MM.1S (cell line): ENCODE data around the gene DCLRE1C.

ENCODE experiments used
- DNase-seq: peaks from one replicate; pipeline ENCODE4 v3.0.0-alpha.2; 2015
- H2AFZ ChIP-seq: fragments of 300-600 bp; sonication (generic); 2 replicates; pipeline ENCODE4 v1.6.0; 2016; ENCODE audit warnings: antibody characterized with exemption, low read length
- H3F3A ChIP-seq: fragments of 300-600 bp; sonication (generic); 2 replicates; pipeline ENCODE4 v1.6.1; 2016; ENCODE audit warnings: mild to moderate bottlenecking, antibody characterized with exemption, low read length, moderate library complexity, mixed read lengths; ENCODE audit not compliant: insufficient read depth
- H3K27ac ChIP-seq: fragments of 300-600 bp; sonication (generic); 2 replicates; pipeline ENCODE4 v1.5.1; 2016; ENCODE audit warnings: mild to moderate bottlenecking, low read length
- H3K27me3 ChIP-seq: fragments of 300-600 bp; sonication (generic); replicated peaks from 2 replicates; pipeline ENCODE4 v1.6.0; 2016; ENCODE audit warnings: low read length; ENCODE audit not compliant: insufficient read depth
- H3K36me3 ChIP-seq: fragments of 300-600 bp; sonication (generic); replicated peaks from 2 replicates; pipeline ENCODE4 v1.6.1; 2016; ENCODE audit warnings: mild to moderate bottlenecking, low read length, mixed read lengths; ENCODE audit not compliant: insufficient read depth
- H3K4me1 ChIP-seq: fragments of 300-600 bp; sonication (generic); 2 replicates; pipeline ENCODE4 v1.6.1; 2016; ENCODE audit warnings: low read length, mixed read lengths
- H3K4me2 ChIP-seq: fragments of 300-600 bp; sonication (generic); 2 replicates; pipeline ENCODE4 v1.6.0; 2016; ENCODE audit warnings: low read depth, low read length
- H3K4me3 ChIP-seq: fragments of 300-600 bp; sonication (generic); 2 replicates; pipeline ENCODE4 v1.5.1; 2016; ENCODE audit warnings: low read length, mixed read lengths
- H3K79me2 ChIP-seq: fragments of 300-600 bp; sonication (generic); 2 replicates; pipeline ENCODE4 v1.6.1; 2016; ENCODE audit warnings: mixed run types, low read length, mixed read lengths
- H3K9ac ChIP-seq: fragments of 300-600 bp; sonication (generic); 2 replicates; pipeline ENCODE4 v1.6.1; 2016; ENCODE audit warnings: low read length, mixed read lengths
- H3K9me2 ChIP-seq: fragments of 300-600 bp; sonication (generic); replicated peaks from 2 replicates; pipeline ENCODE4 v1.6.1; 2016; ENCODE audit warnings: mild to moderate bottlenecking, low read length, mixed read lengths; ENCODE audit not compliant: insufficient read depth
- H3K9me3 ChIP-seq: fragments of 300-600 bp; sonication (generic); replicated peaks from 2 replicates; pipeline ENCODE4 v1.6.1; 2016; ENCODE audit warnings: mild to moderate bottlenecking, low read length, mixed read lengths; ENCODE audit not compliant: insufficient read depth
- H4K20me1 ChIP-seq: fragments of 300-600 bp; sonication (generic); 2 replicates; pipeline ENCODE4 v1.6.1; 2016; ENCODE audit warnings: mild to moderate bottlenecking, low read length, moderate library complexity, mixed read lengths; ENCODE audit not compliant: insufficient read depth
- EZH2 ChIP-seq: fragments of 300-600 bp; sonication (generic); optimal IDR thresholded peaks from 2 replicates; pipeline ENCODE3; 2017; ENCODE audit warnings: low read depth, mild to moderate bottlenecking, antibody characterized with exemption, low read length, mixed read lengths
- EZH2phosphoT487 ChIP-seq: fragments of 300-600 bp; sonication (generic); IDR thresholded peaks from 2 replicates; pipeline ENCODE4 v1.6.1; 2018; ENCODE audit warnings: antibody characterized with exemption, low read length
- TF ChIP-seq, protein P1 (sequence below): fragments of 300-600 bp; sonication (generic); IDR thresholded peaks from 2 replicates; pipeline ENCODE4 v1.5.1; 2016; ENCODE audit warnings: antibody characterized with exemption, low read length, mixed read lengths

The DCLRE1C gene

DNA sequence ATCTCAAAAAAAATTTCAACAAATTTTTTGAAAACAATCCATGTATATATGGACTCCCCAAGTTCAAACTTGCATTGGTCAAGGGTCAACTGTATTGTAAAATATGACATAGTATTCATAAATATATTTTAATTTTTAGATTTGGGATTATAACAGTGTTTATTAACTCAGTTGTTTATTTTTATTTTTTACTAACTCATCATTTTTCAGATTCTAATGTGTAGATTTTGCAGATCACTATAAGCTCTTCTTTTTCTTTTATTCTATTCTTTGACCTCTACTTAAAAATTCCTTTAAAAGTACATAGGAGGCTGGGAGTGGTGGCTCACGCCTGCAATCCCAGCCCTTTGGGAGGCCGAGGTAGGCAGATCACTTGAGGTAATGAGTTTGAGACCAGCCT, 14.0 kb upstream of the DCLRE1C start:
- no peak overlapping the region for H2AFZ ChIP-seq
- H3K36me3 ChIP-seq: no peaks in the 10 kb centered on the region
- H3F3A ChIP-seq: no peaks in the 10 kb centered on the region
- no peak overlapping the region for H3K4me3 ChIP-seq
- no peaks in the 10 kb centered on the region for H3K4me1 ChIP-seq
- H3K4me2 ChIP-seq: no peak overlapping the region
- DNase-seq: no peak
- TF ChIP-seq, protein P1, sequence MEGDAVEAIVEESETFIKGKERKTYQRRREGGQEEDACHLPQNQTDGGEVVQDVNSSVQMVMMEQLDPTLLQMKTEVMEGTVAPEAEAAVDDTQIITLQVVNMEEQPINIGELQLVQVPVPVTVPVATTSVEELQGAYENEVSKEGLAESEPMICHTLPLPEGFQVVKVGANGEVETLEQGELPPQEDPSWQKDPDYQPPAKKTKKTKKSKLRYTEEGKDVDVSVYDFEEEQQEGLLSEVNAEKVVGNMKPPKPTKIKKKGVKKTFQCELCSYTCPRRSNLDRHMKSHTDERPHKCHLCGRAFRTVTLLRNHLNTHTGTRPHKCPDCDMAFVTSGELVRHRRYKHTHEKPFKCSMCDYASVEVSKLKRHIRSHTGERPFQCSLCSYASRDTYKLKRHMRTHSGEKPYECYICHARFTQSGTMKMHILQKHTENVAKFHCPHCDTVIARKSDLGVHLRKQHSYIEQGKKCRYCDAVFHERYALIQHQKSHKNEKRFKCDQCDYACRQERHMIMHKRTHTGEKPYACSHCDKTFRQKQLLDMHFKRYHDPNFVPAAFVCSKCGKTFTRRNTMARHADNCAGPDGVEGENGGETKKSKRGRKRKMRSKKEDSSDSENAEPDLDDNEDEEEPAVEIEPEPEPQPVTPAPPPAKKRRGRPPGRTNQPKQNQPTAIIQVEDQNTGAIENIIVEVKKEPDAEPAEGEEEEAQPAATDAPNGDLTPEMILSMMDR: no peak
- TF ChIP-seq EZH2: no peak
- no peaks in the 10 kb centered on the region for H3K27me3 ChIP-seq
- no peaks in the 10 kb centered on the region for H4K20me1 ChIP-seq
- H3K27ac ChIP-seq: no peak overlapping the region
- H3K79me2 ChIP-seq: no peaks in the 10 kb centered on the region
- H3K9ac ChIP-seq: no peak overlapping the region
- H3K9me3 ChIP-seq: no peaks in the 10 kb centered on the region
- H3K9me2 ChIP-seq: no peaks in the 10 kb centered on the region

DNA sequence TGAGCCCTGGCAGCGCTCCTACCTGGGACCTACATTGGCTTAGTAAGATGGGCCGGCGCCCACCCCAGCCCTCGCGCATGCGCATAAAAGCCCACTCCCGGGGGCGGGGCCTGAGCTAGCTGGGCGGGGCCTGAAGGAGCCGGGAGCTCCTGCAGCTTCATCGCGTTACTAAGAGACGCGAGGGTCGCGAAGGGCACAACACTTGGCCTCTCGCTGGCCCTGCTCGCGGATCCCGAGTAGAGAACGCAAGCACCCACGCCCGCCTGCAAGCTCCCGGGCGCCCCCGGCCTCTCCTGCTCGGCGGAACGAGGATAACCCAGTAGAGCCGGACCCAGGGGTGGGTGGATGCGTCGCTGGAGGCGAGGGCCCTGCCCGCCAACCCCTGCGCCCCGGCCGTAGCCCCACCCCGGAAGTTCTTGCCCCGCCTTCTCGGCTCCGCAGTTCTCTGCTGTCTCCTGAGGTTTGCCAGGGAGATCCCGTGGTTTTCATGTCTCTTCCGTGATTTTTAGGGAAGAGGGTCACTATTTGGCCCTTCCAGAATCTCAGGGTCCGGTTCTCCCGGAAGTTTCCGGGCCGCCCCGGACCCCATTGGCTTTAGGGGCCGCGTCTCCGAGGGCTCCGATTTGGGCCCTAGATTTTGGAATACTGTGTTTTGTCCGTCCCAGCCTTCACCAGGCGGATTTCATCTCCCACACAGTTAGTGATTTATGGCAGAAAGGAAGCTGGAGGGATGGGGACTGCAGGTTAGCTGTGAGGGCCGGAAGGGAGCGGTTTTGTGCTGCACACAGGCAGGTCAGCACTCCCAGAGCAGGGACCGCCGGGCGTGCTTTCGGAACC, 5.5 kb upstream of the DCLRE1C start, which contains the start of gene MEIG1:
TSS of gene MEIG1 (plus strand) at position 168 of the 837 bp plus-strand sequence. CDS start 7,081 bp downstream, outside the sequence.
- peak within 1 kb of the TSS; percentile 97 for H3K9ac ChIP-seq
- no peaks in the 10 kb centered on the region for H4K20me1 ChIP-seq
- no peaks in the 10 kb centered on the region for H3K9me3 ChIP-seq
- peak within 1 kb of the TSS; percentile 96 for H3K27ac ChIP-seq
- H3K4me2 ChIP-seq: peak within 1 kb of the TSS; percentile 92
- TF ChIP-seq, protein P1: no peak
- TF ChIP-seq EZH2: no peak
- TF ChIP-seq EZH2phosphoT487: no peak
- no peaks in the 10 kb centered on the region for H3K79me2 ChIP-seq
- peak within 1 kb of the TSS; percentile 89 for H2AFZ ChIP-seq
- H3F3A ChIP-seq: peaks cover 20% of the 10 kb centered on the region
- peaks cover 8% of the 10 kb centered on the region; the same call in 1 of the 2 replicates for H3K4me1 ChIP-seq
- H3K9me2 ChIP-seq: no peaks in the 10 kb centered on the region
- no peaks in the 10 kb centered on the region for H3K27me3 ChIP-seq
- H3K36me3 ChIP-seq: no peaks in the 10 kb centered on the region
- H3K4me3 ChIP-seq: peak within 1 kb of the TSS; percentile 94
- DNase-seq: peak; percentile 84

DNA sequence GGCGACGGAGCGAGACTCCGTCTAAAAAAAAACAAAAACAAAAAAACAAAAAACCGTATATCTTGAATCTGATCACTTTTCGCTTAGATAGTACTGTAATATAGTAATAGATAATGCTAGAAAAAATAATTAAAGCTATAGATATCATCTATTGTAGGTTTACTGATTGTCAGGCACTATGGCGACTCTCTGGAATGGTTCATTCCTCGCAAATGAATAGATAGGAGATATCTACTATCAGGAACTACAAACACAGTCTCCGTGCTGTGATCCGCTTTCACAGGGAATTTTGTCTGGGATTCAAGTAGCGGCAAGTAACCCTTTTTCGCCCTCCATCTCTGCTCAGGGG, 5.0 kb upstream of the DCLRE1C start:
- H3K79me2 ChIP-seq: no peaks in the 10 kb centered on the region
- peaks cover 9% of the 10 kb centered on the region; the same call in 1 of the 2 replicates for H3K4me1 ChIP-seq
- peak overlapping the region; percentile 89 for H2AFZ ChIP-seq
- peak overlapping the region; percentile 97; the same call in 1 of the 2 replicates for H3K9ac ChIP-seq
- no peak for DNase-seq
- H3F3A ChIP-seq: peaks cover 24% of the 10 kb centered on the region
- H3K9me3 ChIP-seq: no peaks in the 10 kb centered on the region
- H3K36me3 ChIP-seq: no peaks in the 10 kb centered on the region
- no peaks in the 10 kb centered on the region for H3K9me2 ChIP-seq
- no peaks in the 10 kb centered on the region for H3K27me3 ChIP-seq
- H4K20me1 ChIP-seq: no peaks in the 10 kb centered on the region
- peak overlapping the region; percentile 96; the same call in 1 of the 2 replicates for H3K27ac ChIP-seq
- H3K4me3 ChIP-seq: peak overlapping the region; percentile 94
- peak overlapping the region; percentile 92 for H3K4me2 ChIP-seq
- TF ChIP-seq EZH2 (no peak), EZH2phosphoT487 (no peak)
- TF ChIP-seq, protein P1: no peak
